HepG2 (cell line): ENCODE measurements around the gene TRPT1. TPM values are rescaled to one million over a fixed set of nuclear protein-coding genes. Genes with fewer than 3 reads are reported as not detected.
A peak's percentile ranks its signal among the peaks of the same experiment; 100 is the strongest.

Experiments used
- ARID3A ChIP-seq: IDR thresholded peaks from 2 replicates; pipeline ENCODE4 v1.6.1; 2012; ENCODE audit warnings: low read depth, low read length, improper control_type of control experiment
- ATF7-NPFF ChIP-seq: sonication (generic); formaldehyde crosslinking; IDR thresholded peaks from 2 replicates; pipeline ENCODE4 v1.8.1; 2023; ENCODE audit warnings: mild to moderate bottlenecking, low read depth, missing genetic modification reagents, moderate library complexity
- CEBPB ChIP-seq: IDR thresholded peaks from 2 replicates; pipeline ENCODE4 v1.6.1; 2011; ENCODE audit warnings: low read depth, low read length, improper control_type of control experiment, borderline replicate concordance
- KAT2B ChIP-seq: fragments of 150-350 bp; IDR thresholded peaks from 2 replicates; pipeline ENCODE4 v1.6.1; 2014; ENCODE audit warnings: low read depth, low read length, borderline replicate concordance
- NCOA5 ChIP-seq: sonication (generic); formaldehyde crosslinking; IDR thresholded peaks from 2 replicates; pipeline ENCODE4 v1.4.0; 2020; ENCODE audit warnings: missing genetic modification reagents
- PAWR ChIP-seq: sonication (generic); formaldehyde crosslinking; IDR thresholded peaks from 2 replicates; pipeline ENCODE4 v1.4.0; 2020; ENCODE audit warnings: missing genetic modification reagents, mild to moderate bottlenecking, borderline replicate concordance
- POGK ChIP-seq: sonication (generic); formaldehyde crosslinking; conservative IDR thresholded peaks from 2 replicates; pipeline ENCODE4 v1.8.0; 2022; ENCODE audit warnings: mild to moderate bottlenecking, moderate library complexity, missing genetic modification reagents
- RARG ChIP-seq: sonication (generic); formaldehyde crosslinking; IDR thresholded peaks from 2 replicates; pipeline ENCODE4 v1.4.0; 2020; ENCODE audit warnings: low read depth, mild to moderate bottlenecking, missing genetic modification reagents
- SAP130 ChIP-seq: IDR thresholded peaks from 2 replicates; pipeline ENCODE4 v1.6.1; 2016; ENCODE audit warnings: low read depth
- SIN3A ChIP-seq: IDR thresholded peaks from 2 replicates; pipeline ENCODE4 v1.6.1; 2011; ENCODE audit warnings: low read depth, mild to moderate bottlenecking, control low read depth, low read length, borderline replicate concordance
- TBX2 ChIP-seq: sonication (generic); formaldehyde crosslinking; IDR thresholded peaks from 2 replicates; pipeline ENCODE4 v1.5.0; 2020; ENCODE audit warnings: missing genetic modification reagents, mild to moderate bottlenecking, borderline replicate concordance
- ZFP41 ChIP-seq: sonication (generic); formaldehyde crosslinking; IDR thresholded peaks from 2 replicates; pipeline ENCODE4 v1.4.0; 2020; ENCODE audit warnings: mild to moderate bottlenecking, missing genetic modification reagents, borderline replicate concordance
- ZFYVE20 ChIP-seq: sonication (generic); formaldehyde crosslinking; IDR thresholded peaks from 2 replicates; pipeline ENCODE4 v1.8.0; 2023; ENCODE audit warnings: low read depth, mild to moderate bottlenecking, moderate library complexity, missing genetic modification reagents, borderline replicate concordance
- ZKSCAN1 ChIP-seq: fragments of 150-350 bp; IDR thresholded peaks from 2 replicates; pipeline ENCODE4 v1.6.1; 2014; ENCODE audit warnings: low read length
- ZNF234 ChIP-seq: sonication (generic); formaldehyde crosslinking; conservative IDR thresholded peaks from 2 replicates; pipeline ENCODE4 v1.5.1; 2020; ENCODE audit warnings: mild to moderate bottlenecking, missing genetic modification reagents
- ZNF556 ChIP-seq: sonication (generic); formaldehyde crosslinking; IDR thresholded peaks from 2 replicates; pipeline ENCODE4 v1.4.0; 2020; ENCODE audit warnings: mild to moderate bottlenecking, missing genetic modification reagents, borderline replicate concordance
- ZNF781 ChIP-seq: sonication (generic); formaldehyde crosslinking; IDR thresholded peaks from 2 replicates; pipeline ENCODE4 v1.5.1; 2020; ENCODE audit warnings: borderline replicate concordance, mild to moderate bottlenecking, missing genetic modification reagents; ENCODE audit errors: not compliant biosample characterization
- polyA plus RNA-seq, 8 experiments: library from polyadenylated mRNA; depleted of rRNA in 3 of 8; stranded (reverse) in 7 of 8; unstranded in 1 of 8; fragments of >200 nt; fragmentation: Illumina TruSeq in 4 of 8; extraction: Trizol in 4 of 8; gene quantifications; 2 replicates each; pipeline versions ENCODE4 v1.2.1 to v1.2.3, GENCODE V29; 2011 to 2016; ENCODE audit warnings: low read depth in 4 of 8, missing spikeins in 1 of 8, mixed read lengths in 1 of 8; ENCODE audit not compliant: insufficient read depth in 1 of 8
- total RNA-seq, 5 experiments: library from RNA; depleted of rRNA; stranded (reverse); fragments of >200 nt; fragmentation: Illumina TruSeq; extraction: Trizol; gene quantifications; 2 replicates each; pipeline ENCODE4 v1.2.3, GENCODE V29; 2016; ENCODE audit warnings: low read depth in 1 of 5

Gene TRPT1
- total and polyA plus RNA-seq, 2 of the 13 experiments (the other 11 are each of a cell fraction or from before 2014, with no cell fraction given), result 24.8 to 40.7 TPM

GRCh38 chr11:64218628-64219353 is 7.2 kb downstream of the TRPT1 start (continued):
- no peak for TF ChIP-seq ZNF781 (CRISPR knock-in tag)
- no peak for TF ChIP-seq CEBPB
- TF ChIP-seq POGK (CRISPR knock-in tag), result no peak
- peak; percentile 45 for TF ChIP-seq SAP130 (CRISPR knock-in tag)
- TF ChIP-seq ATF7-NPFF (CRISPR knock-in tag), result no peak
- TF ChIP-seq ZNF234 (CRISPR knock-in tag), result no peak
- 0 out of 2 replicates have a peak, but pooled peaks have one; percentile 43 for TF ChIP-seq ZNF556 (CRISPR knock-in tag)
- TF ChIP-seq SIN3A, result no peak
- TF ChIP-seq ZFP41 (CRISPR knock-in tag), result no peak
- peak; percentile 46; the same call in 1 of the 2 replicates for TF ChIP-seq ARID3A
- TF ChIP-seq TBX2 (CRISPR knock-in tag), result peak; percentile 45; the same call in 1 of the 2 replicates
- TF ChIP-seq KAT2B, result no peak
- no peak for TF ChIP-seq ZFYVE20 (CRISPR knock-in tag)
- TF ChIP-seq RARG (CRISPR knock-in tag), result no peak
- no peak for TF ChIP-seq PAWR (CRISPR knock-in tag)
- no peak for TF ChIP-seq ZKSCAN1
- TF ChIP-seq NCOA5 (CRISPR knock-in tag), result no peak
